Caki2 (cell line): ENCODE measurements around the gene COG2. TPM values are rescaled to one million over a fixed set of nuclear protein-coding genes. Genes with fewer than 3 reads are reported as not detected.

Experiments used
- DNase-seq: peaks from one replicate; pipeline ENCODE4 v3.0.0-alpha.2; 2015; ENCODE audit warnings: low read depth
- in situ Hi-C: cut with HindIII; loops from 2 replicates; pipeline ENCODE4 v1.10.0; 2016; ENCODE audit warnings: low sequenced_read_pairs, low pct_unique_long_range_greater_than_20kb, mixed read lengths
- total RNA-seq: library from RNA; depleted of rRNA; stranded (reverse); fragments of >200 nt; shearing (Covaris generic); gene quantifications from 2 replicates; pipeline ENCODE4 v1.2.3, GENCODE V29; 2014; ENCODE audit warnings: low replicate concordance; rRNA removed

Gene COG2
- total RNA-seq, 1 experiment from 2014 or later = 21.7 TPM

DNA sequence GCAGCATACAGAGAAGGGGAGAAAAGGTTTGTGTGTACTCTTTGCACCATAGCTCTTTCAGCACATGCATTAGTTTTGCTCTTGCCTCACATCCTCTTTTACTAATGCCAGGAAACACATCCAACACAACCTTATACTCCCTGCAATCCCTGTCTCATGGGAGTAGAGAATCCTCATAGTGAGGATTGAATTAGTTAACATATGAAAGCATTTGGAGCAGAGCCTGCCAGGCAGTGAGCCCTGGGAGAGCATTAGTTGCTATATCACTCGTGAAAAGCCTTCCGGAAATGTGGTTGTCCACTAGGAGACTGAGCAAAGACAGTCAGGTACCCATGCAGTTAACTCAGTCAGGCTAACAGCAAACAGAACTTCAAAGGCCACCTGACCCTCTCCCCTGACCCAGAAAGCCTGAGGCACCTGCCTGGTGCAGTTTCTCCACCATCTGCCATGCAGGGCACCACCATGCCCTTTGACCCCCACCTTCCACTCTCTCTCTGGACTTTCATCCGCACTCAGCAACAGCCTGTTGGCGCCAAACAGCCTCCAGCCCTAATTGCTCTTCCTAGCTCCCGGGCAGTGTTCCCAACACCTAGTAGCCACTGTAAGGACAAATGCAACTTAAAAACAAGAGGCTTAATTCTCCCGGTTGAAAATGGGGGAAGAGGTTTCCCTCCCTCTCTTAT, 86.6 kb downstream of the COG2 start:
- in situ Hi-C loops = no loop called here

DNA sequence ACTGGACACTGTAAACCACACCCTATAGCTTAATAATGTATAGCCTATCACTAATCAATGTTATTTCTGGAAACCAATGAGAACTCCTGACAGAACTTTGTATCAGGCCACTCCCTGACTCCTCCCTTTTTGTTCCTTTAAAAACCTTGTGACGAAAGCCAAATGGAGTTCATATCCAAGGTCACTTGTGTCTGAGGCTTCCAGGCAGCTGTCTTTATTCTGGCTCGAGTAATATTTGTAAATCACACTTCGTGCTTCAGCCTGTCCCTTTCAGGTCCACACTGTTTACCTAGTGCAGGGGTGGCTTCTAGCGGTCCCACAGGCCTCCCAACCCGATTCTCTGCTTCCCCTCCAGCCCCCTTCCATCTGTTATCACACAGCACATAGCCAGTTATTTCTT, 88.7 kb downstream of the COG2 start:
- in situ Hi-C loops = no loop called here

More for the DNA sequence above, 86.6 kb downstream of the COG2 start:
- no peak for DNase-seq

DNA sequence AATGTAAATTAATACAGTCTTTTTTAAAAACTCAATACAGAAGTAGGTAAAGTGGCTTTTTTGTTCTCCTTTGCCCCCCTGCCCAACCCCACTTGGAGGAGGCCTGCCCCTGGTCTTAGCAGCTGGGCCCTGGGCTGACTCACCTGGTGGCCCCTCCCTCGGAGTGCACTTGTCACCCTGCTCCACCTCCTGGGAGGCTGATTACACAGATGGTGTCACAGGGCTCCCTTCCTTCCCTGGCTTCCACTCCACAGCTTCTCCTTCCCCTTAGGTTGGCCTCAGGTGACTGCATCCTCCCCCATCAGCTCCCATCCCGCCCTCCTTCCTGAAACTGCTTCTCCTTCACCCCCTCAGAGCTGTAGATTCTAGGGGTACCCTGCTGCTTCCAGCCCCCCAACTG, 93.2 kb downstream of the COG2 start:
- in situ Hi-C loops = no loop called here
- DNase-seq = no peak

More for the DNA sequence above, 88.7 kb downstream of the COG2 start:
- no peak for DNase-seq

DNA sequence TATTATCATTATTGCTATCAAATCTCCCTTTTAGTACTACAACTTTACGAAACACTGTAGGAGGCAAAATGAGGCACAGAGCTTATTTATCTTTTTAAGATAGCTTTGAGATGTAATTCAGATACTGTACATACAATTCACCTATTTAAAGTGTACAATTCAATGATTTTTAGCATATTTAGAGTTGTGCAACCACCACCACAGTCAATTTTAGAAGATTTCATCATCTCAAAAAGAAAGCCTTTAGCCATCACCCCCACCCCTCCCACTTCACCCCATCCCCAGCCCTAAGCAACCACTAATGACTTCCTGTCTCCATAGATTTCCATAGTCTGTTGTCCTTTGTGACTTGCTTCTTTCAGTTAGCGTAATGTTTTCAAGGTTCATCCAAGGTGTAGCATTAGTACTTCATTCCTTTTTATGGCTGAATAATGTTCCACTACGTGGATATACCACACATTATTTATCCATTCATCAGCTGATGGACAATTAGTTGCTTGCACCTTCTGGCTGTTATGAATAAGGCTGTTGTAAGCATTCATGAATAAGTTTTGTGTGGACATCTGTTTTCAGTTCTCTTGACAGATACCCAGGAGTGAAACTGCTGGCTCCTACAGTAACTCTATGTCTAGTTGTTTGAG, 95.5 kb downstream of the COG2 start:
- DNase-seq = no peak

DNA sequence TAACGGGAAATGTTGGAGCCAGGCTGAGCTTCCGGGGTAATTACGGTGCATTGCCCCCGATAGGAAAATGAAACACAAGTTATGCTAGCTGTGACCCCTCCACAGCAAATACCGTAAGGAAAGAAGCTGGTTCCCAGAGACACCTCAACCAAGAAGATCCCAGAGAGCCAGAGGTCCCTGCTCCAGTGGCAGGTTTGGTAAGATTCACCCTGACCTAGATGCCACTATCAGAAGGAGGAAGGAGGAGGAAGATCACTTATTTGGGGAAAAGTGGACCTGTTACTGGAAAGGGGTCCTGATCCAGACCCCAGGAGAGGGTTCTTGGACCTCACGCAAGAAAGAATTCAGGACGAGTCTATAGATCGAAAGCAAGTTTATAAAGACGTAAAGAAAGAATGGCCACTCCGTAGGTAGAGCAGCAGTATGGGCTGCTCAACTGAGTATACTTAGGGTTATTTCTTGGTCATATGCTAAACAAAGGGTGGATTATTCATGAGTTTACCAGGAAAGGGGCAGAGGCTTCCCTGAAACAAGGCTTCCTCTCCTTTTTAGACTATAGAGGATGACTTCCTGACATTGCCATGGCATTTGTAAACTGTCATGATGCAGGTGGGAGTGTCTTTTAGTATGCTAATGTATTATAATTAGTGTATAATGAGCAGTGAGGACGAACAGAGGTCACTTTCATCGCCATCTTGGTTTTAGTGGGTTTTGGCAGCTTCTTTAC, 97.4 kb downstream of the COG2 start:
- in situ Hi-C loops = no loop called here
- DNase-seq = no peak

More for the DNA sequence above, 95.5 kb downstream of the COG2 start:
- in situ Hi-C loops = no loop called here

Other genes with a start within 250 kb of the COG2 start
- 6.9 and 7.5 TPM in 2 replicates for gene PGBD5, start 216.1 kb upstream of the COG2 start, total RNA-seq
- gene AGT, start 71.6 kb downstream of the COG2 start, total RNA-seq = not detected in 2 replicates
- not detected in 2 replicates for gene CAPN9, start 104.9 kb downstream of the COG2 start, total RNA-seq
- 71.2 and 87.1 TPM in 2 replicates for gene C1orf198, start 226.0 kb downstream of the COG2 start, total RNA-seq